GM18520 (cell line): ENCODE measurements around the gene CFAP298.
"Not testable (repeated sequence)": the region's sequence is repeated elsewhere in the genome, so short reads cannot be mapped to it uniquely, and the experiment has no call there.

ENCODE experiments used
- ATAC-seq: cut with Tn5 transposase; IDR thresholded peaks from one replicate; pipeline ENCODE4 v1.9.1; 2021; ENCODE audit not compliant: unreplicated experiment

Gene CFAP298

DNA sequence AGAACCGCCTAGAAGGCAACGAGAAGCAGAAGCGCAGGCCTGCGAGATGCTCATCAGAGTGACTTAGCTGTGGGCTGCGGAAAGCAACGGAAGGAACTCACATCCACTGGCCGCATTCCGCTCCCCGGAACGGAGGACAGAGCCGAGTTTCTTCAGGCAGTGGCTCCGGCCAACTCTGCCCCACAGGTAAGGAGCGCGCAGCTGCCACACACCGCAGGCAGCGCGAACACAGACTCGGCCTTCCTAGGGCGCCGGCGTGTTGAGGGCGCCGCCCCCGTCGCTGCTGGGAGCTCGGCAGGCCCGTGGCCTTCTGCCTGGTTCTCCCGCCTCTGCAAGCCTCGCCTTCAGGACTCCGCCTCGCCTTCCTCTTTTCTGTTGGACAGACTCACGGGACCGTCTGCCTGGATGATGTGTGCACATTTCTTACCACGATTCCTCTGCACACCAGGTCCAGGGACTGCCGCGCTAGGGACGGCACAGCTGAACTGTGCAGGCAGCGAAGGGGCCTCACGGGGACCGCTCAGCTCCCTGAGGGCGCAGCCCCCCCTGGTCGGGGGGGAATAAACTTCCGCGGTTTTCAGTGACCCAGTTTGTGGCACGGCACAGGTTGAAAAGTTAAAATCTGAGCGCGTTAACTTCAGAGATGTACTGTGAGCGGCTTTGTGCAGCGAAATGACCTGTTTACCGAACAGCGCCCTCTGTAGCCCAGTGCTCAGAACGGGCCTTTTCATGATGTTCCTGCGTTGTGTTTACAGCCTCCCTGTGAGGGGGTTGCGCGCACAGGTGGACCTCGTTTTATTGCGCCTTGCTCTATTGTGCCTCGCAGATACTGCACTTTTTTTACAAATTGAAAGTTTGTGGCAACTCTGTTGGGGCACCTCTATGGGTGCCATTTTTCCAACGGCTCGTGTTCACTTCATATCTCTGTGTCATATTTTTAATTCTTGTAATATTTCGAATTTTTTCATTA lies 42.6 kb downstream of the CFAP298 start:
- no peak for ATAC-seq

- ATAC-seq = no peak
Measured at GRCh38 chr21:32567626-32568025, 44.6 kb downstream of the CFAP298 start.

DNA sequence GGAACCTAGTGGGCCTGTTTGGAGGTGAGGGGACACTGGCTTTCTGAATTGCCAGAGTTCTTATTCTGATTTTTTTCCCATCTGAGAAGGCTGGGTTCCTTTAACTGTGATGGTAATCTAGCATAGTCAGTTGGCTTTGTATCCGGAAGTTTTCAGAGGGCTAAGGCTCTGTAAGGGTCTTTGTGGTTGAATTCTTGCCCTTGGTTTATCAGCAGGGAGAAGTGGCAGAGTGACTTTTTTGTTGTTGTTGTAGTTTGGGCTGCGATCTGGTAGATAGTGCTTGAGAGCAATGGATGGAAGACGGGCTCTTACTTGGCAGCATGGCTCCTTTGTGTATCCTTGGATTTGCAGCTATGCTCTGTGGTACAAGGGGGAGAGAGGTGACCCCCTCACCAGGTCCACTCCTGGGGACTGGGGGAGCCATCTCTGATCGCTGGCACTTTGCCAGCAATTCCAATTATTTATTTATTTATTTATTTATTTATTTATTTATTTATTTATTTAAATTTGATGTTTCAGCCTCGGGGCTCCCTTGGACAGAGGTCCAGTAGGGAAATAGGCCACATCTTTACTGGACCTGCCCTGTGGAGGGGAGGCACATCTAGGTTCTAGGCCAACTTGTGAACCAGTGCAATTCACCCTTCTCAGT lies 45.3 kb downstream of the CFAP298 start:
- ATAC-seq = no peak

- ATAC-seq = no peak
Measured at GRCh38 chr21:32565856-32566465, 46.2 kb downstream of the CFAP298 start.

DNA sequence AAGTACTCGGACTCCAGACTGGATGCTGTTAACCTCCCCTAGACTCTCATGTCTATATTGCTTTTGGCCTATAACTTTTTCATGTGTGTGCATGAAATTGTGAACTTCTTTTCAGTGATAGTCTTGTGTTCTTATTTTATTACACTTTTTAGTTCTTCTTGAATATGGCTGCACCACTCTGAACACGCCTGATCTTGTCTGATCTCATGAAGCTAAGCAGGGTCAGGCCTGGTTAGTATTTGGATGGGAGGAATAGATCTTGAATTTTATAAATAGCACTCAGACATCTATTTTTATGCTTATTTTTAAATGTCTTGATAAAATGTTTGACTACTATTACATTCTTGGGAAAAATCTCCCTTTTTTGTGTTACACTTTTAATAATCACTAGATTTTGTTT lies 49.3 kb downstream of the CFAP298 start:
- no peak for ATAC-seq

DNA sequence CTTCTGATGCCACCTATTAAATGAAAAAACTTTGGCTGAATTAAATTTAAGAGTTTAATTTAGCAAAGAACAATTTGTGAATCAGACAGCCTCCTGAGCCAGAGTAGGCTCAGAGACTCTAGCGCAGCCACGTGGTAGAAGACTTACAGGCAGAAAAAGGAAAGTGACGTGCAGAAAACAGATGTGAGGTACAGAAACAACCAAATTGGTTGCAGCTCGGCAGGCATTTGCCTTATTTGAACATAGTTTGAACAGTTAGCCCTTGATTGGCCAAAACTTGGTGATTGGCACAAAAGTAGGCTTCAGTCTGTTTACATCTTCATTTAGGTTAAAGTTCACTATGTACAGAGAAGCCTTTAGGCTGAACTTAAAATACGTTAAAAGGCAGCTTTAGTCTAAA lies 49.8 kb downstream of the CFAP298 start:
- ATAC-seq = no peak

DNA sequence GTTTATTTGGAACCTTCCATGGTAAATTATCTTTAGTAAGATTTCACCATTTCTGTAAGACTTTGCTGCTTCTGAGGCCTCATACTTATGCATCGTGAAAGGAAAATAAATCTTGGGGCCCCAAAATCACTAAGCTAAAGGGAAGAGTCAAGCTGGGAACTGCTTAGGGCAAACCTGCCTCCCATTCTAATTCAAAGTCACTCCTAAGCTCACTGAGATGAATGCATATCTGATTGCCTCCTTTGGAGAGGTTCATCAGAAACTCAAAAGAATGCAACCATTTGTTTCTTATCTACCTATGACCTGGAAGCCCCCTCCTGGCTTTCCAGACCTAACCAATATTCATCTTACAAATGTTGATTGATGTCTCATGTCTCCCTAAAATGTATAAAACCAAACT lies 50.7 kb downstream of the CFAP298 start:
- not testable (repeated sequence) for ATAC-seq

DNA sequence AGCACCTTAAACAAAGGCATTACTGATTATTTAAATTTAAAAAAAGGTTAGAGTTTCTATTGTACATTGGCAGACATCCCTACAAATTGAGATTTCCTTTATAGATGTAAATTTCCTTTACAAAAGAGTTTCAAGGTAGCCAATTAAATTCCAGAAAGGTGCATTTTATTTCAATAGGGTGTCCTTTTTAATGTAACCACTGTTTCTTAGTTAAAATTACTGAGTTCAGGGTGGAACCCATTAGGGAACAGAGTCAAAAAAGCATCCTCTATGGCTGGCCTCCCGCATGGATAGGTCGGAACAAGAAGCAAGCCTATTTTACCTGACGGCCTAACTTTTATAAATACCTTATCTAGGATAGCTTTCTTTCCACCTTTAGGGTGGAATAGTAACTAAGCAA lies 51.3 kb downstream of the CFAP298 start:
- no peak for ATAC-seq

GRCh38 chr21:32559006-32559610 lies 53.1 kb downstream of the CFAP298 start:
- no peak for ATAC-seq

GRCh38 chr21:32558106-32558505 lies 54.1 kb downstream of the CFAP298 start:
- ATAC-seq = no peak

- ATAC-seq = no peak
Measured at GRCh38 chr21:32554832-32555638, 57.1 kb downstream of the CFAP298 start.

- no peak for ATAC-seq
Measured at GRCh38 chr21:32549886-32550285, 62.3 kb downstream of the CFAP298 start.

DNA sequence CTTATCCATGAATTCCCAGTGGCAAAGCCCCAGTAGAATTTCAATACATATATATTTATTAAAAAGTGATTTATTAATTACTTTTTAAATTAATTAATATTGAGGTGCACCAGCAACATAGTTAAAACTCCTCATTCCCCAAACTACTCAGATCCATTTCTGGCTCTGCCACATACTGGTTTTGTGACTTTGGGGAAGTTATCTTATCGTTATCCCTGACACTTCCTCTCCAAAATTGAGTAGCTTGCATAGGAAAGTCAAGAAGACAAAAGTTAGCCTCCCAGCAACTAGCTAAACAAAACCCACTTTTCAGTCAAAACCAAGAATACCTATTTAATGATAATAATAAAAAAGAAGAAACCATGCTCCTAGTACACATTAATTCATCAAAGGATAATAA lies 62.7 kb downstream of the CFAP298 start:
- ATAC-seq = no peak
